Caki2 (cell line): ENCODE results near the gene PCLO. TPM values are rescaled to one million over a fixed set of nuclear protein-coding genes. Genes with fewer than 3 reads are reported as not detected.
A peak's percentile ranks its signal among the peaks of the same experiment; 100 is the strongest.

ENCODE experiments used
- DNase-seq: peaks from one replicate; pipeline ENCODE4 v3.0.0-alpha.2; 2015; ENCODE audit warnings: low read depth
- in situ Hi-C: cut with HindIII; loops from 2 replicates; pipeline ENCODE4 v1.10.0; 2016; ENCODE audit warnings: low sequenced_read_pairs, low pct_unique_long_range_greater_than_20kb, mixed read lengths
- total RNA-seq: library from RNA; depleted of rRNA; stranded (reverse); fragments of >200 nt; shearing (Covaris generic); gene quantifications from 2 replicates; pipeline ENCODE4 v1.2.3, GENCODE V29; 2014; ENCODE audit warnings: low replicate concordance

Gene PCLO
- total RNA-seq, 1 experiment from 2014 or later, result 0.88 TPM

- in situ Hi-C loops, result no loop called here
- no peak for DNase-seq
Observed at GRCh38 chr7:82808633-82809032, 354.1 kb downstream of the PCLO start.

DNA sequence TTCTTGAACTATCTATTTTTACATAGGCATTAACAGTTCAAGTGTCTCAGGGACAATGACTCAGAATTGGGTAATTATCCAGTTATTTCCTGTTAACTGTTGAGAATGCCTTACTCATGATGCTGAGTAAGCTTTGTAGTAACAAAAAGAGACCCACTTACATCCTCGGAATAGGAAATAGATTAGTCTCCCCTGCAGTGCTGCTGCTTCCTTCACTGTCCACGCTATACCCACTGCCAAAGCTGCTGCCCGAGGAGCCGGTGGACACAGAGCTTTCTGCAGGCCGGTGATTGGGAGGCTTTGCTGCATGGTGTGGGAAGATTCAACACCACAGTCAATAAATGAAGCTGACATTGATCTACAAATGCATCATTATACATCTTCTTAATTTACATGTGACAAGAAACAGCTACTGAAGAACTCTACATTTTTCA lies 357.1 kb downstream of the PCLO start:
- in situ Hi-C loops, result no loop called here

GRCh38 chr7:82803411-82803810 lies 359.3 kb downstream of the PCLO start:
- no peak for DNase-seq
- in situ Hi-C loops, result no loop called here

More for the DNA sequence above, 357.1 kb downstream of the PCLO start:
- peak; percentile 76 for DNase-seq

GRCh38 chr7:82789883-82790609 lies 372.6 kb downstream of the PCLO start:
- in situ Hi-C loops, result no loop called here
- DNase-seq, result no peak

GRCh38 chr7:82778021-82778420 lies 384.7 kb downstream of the PCLO start:
- in situ Hi-C loops, result no loop called here
- DNase-seq, result no peak

- no peak for DNase-seq
Observed at GRCh38 chr7:82762880-82763279, 399.8 kb downstream of the PCLO start.

DNA sequence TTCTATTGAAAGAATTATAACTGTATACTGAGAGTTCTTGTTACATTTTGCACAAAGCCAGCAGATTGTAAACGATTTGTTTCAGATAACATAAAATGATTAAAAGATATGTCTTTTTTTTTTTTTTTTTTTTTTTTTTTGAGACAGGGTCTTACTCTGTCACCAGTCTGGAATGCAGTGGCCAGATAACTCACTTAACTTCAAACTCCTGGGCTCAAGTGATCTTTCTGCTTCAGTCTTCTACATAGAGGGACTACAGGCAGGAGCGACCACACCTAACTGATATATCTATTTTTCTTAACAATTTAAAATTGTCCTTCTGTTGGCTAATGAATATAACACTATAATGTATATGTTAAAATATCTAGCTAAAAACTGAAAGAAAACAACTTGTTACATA lies 401.9 kb downstream of the PCLO start:
- in situ Hi-C loops, result no loop called here
- DNase-seq, result no peak

More at GRCh38 chr7:82762880-82763279, 399.8 kb downstream of the PCLO start:
- in situ Hi-C loops, result no loop called here

- in situ Hi-C loops, result no loop called here
- DNase-seq, result no peak
Observed at GRCh38 chr7:82760074-82760473, 402.6 kb downstream of the PCLO start.

- in situ Hi-C loops, result no loop called here
- DNase-seq, result no peak
Observed at GRCh38 chr7:82755705-82756551, 406.8 kb downstream of the PCLO start.

DNA sequence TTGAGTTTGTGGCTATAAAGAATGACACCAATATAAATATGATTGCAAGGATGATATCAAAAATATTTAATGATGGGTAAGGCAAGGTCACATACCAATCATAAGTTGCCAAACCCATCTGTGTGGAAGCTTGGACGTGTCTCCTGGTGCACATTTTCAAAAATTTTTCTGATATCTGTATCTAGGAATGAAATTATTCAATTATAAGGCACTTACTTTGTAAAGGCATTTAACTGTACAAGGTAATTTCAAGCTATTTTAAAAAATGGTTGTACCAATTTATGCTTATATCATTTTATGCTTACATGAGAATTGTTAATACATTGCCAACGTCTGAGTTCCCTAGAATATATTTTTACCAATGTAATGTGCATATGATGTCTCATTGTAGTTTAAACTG lies 412.7 kb downstream of the PCLO start:
- no peak for DNase-seq
- in situ Hi-C loops, result no loop called here

DNA sequence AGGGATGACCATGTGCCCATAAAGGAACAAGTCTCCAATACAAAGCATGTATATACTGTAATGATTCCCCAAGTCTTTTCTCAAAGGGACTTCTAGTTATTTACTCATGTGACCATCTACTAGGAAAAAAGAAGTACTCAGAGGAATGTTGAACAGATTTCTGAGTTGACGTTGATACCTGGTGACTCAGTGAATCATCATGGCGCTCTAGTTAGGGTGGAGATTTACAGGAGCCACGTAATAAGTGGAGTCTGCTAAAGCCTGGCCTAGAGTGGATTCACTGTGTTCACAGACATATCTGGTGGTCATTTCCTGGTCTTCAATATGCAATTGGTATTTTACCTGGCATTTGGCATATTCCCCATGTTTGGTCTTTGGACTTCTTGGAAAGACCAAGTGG lies 416.9 kb downstream of the PCLO start:
- in situ Hi-C loops, result no loop called here
- no peak for DNase-seq

- no peak for DNase-seq
- in situ Hi-C loops, result no loop called here
Observed at GRCh38 chr7:82745117-82745516, 417.6 kb downstream of the PCLO start.

DNA sequence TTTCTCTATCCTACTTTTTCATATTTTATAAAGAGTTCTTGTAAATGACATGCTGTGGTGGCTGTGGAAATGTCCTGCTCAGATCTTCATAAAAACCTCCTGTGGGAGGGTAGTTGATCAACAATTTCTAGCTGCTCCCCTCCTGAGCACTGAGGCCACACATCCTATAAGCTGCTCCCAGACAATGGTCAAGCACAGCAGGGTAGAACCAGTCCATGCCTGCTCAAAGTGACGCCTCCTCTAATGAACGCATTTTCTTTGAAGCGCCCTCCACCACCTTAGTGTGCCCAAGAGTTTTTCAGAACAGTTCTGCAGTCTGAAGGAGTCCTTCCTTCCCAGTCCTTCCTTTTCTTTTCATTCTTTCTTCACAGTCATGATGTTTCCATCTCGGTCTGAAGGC lies 420.5 kb downstream of the PCLO start:
- in situ Hi-C loops, result no loop called here

GRCh38 chr7:82741493-82741892 lies 421.2 kb downstream of the PCLO start:
- no peak for DNase-seq
- in situ Hi-C loops, result no loop called here

More for the DNA sequence above, 420.5 kb downstream of the PCLO start:
- DNase-seq, result no peak

GRCh38 chr7:82740246-82740848 lies 422.3 kb downstream of the PCLO start:
- DNase-seq, result no peak
- in situ Hi-C loops, result no loop called here

DNA sequence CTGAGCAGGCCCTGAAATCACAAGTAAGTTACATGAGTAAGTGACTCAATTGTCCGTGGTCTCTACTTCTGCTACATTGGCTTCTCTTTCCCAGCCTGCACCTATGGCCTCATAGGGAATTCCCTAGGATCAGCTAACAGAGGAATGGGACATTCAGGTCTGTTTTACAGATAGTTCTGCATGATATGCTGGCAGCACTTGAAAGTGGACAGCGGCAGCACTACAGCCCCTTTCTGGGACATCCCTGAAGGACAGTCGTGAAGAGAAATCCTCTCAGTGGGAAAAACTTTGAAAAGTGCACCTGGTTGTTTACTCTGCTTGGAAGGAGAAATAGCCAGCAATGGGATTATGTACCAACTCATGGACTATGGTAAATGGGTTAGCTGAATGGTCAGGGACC lies 426.1 kb downstream of the PCLO start:
- DNase-seq, result no peak
- in situ Hi-C loops, result no loop called here

GRCh38 chr7:82732677-82733076 lies 430.0 kb downstream of the PCLO start:
- in situ Hi-C loops, result no loop called here
- no peak for DNase-seq

DNA sequence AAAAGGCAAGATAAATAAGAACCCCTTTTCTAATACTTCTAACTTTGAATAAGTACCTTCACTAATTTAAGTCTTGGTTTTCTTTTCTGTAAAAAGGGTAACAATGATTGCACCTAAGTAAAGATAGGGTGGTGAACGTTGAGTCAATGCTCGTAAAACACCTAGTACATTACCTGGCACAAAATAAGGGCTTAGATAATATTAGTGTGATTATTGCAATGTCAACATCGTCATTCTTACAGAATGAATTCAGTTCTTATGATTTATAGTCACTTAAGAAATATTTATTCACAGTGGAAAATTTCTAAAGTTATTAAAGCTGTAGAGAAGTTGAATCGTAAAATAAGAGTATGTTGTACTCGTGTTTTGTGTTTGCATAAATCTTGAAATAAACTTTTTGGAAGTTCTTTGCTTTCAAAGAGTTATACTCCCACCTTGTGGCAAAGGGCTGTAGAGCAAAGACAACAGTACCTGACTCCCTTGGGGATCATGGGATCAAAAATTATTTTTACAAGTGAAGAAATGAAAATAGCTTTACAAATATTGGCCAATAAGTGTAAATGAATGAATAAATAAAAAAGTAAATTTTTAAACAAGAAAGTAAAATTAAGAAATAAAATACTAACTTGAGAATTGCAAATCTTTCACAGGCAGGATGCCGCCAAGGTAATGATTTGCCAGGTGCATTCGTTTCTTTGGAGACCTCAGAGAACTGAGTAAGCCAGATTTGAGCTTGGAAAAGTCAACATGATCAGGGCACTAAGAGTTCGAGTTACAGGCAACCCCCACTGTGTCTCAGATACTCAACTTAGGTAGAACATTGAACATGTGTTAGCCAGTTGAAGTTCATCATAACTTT lies 433.3 kb downstream of the PCLO start:
- in situ Hi-C loops, result no loop called here
- peak; percentile 16 for DNase-seq
